22Rv1 (cell line): ENCODE results near the gene MIR17HG.

Experiments
- CTCF ChIP-seq: fragments of 450-650 bp; IDR thresholded peaks from 2 replicates; pipeline ENCODE4 v1.5.1; 2017; ENCODE audit warnings: mild to moderate bottlenecking
- ZFX ChIP-seq: fragments of 450-650 bp; IDR thresholded peaks from 2 replicates; pipeline ENCODE4 v1.6.1; 2017; ENCODE audit warnings: antibody characterized with exemption, borderline replicate concordance

- TF ChIP-seq CTCF, result no peak
- no peak for TF ChIP-seq ZFX
These were observed 3.6 kb downstream of the MIR17HG start for GRCh38 chr13:91351123-91351522.
